RWPE1 (cell line): Measurements from ENCODE around the gene NLRP3.
A peak's percentile ranks its signal among the peaks of the same experiment; 100 is the strongest.

Experiments used
- CTCF ChIA-PET: fragments of 350-600 bp; sonication (Branson Sonifier 250); formaldehyde crosslinking; extraction: SDS; loops from one replicate; lab custom pipeline; 2021; lab: Yijun Ruan, JAX
- POLR2A ChIA-PET: fragments of 400-600 bp; formaldehyde crosslinking; extraction: SDS; loops from one replicate; lab custom pipeline; 2020; ENCODE audit warnings: antibody characterized with exemption; ENCODE audit not compliant: low non-redundant PET; lab: Yijun Ruan, JAX
- DNase-seq: peaks from one replicate; pipeline ENCODE4 v3.0.0; 2012; ENCODE audit warnings: low spot score
- H3K27ac ChIP-seq: fragments of 450-650 bp; 2 replicates; pipeline ENCODE4 v1.5.1; 2017
- TF ChIP-seq, protein P1 (sequence below): fragments of 450-650 bp; conservative IDR thresholded peaks from 2 replicates; pipeline ENCODE4 v1.5.1; 2017; ENCODE audit warnings: low read depth, mild to moderate bottlenecking

NLRP3 gene

DNA sequence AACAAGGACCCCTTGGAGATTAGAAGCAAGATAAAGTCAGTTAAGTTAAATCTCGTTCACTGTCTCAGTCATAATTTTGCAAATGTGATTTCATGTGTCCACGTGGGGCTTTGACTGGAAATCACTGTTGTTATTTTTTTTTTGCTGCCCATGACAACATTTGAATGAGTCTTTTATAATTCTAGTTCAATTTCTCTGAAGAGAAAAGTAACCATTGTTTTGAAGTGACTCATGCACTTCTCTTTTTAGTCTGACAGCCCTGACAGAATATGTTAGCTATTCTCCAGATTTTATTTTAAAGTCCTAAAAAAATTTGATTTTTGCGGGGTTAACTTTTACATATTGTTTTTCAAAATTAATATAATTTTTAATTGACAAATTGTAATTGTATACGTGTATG lies 30.7 kb upstream of the NLRP3 start:
- CTCF ChIA-PET: no interaction called here
- TF ChIP-seq, protein P1, sequence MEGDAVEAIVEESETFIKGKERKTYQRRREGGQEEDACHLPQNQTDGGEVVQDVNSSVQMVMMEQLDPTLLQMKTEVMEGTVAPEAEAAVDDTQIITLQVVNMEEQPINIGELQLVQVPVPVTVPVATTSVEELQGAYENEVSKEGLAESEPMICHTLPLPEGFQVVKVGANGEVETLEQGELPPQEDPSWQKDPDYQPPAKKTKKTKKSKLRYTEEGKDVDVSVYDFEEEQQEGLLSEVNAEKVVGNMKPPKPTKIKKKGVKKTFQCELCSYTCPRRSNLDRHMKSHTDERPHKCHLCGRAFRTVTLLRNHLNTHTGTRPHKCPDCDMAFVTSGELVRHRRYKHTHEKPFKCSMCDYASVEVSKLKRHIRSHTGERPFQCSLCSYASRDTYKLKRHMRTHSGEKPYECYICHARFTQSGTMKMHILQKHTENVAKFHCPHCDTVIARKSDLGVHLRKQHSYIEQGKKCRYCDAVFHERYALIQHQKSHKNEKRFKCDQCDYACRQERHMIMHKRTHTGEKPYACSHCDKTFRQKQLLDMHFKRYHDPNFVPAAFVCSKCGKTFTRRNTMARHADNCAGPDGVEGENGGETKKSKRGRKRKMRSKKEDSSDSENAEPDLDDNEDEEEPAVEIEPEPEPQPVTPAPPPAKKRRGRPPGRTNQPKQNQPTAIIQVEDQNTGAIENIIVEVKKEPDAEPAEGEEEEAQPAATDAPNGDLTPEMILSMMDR: no peak
- no peak overlapping the region for H3K27ac ChIP-seq

DNA sequence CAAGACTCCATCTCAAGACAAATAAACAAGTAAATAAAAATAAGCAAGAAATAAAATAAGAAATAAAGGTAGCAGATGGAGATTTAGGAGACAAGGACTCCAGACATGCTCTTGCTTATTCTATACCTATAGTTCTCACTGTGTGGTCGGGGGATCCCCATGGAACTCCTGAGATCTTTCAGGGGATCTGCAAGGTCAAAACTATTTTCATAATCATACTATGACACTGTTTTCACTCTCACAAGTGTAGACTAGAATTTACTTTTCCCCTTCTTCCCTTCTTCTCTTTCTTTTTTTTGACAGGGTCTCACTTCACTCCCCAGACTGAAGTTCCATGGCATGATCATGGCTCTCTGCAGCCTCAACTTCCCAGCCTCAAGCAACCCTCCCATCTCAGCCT lies 29.8 kb upstream of the NLRP3 start:
- no peak overlapping the region for H3K27ac ChIP-seq
- CTCF ChIA-PET: no interaction called here

More for the DNA sequence above, 30.7 kb upstream of the NLRP3 start:
- POLR2A ChIA-PET: no interaction called here
- DNase-seq: no peak

DNA sequence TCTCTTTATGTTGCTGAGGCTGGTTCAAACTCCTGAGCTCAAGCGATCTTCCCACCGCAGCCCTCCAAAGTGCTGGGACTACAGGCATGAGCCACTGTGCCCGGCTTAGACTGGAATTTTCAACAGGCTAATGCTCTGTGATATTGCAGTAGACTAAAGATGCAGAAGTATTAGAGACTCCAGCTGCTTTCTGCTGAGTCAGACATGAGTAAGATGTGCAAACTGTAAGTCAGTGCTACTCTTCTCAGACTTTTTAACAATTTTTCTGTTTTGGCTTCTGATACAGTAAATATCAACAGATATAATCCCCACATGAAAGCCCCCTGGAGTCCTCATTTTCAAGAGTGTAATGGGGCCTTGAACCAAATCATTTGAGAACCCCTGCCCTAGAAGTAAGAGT lies 29.3 kb upstream of the NLRP3 start:
- ChIA-PET POLR2A (no interaction called here), CTCF (interaction anchor here (0.8 kb wide), 1 partner anchor 97 kb away, joined by 3 read pairs; no protein-coding TSS in a partner anchor)
- TF ChIP-seq, protein P1: no peak
- no peak overlapping the region for H3K27ac ChIP-seq
- no peak for DNase-seq

More for the DNA sequence above, 29.8 kb upstream of the NLRP3 start:
- DNase-seq: no peak
- POLR2A ChIA-PET: no interaction called here
- TF ChIP-seq, protein P1: no peak

DNA sequence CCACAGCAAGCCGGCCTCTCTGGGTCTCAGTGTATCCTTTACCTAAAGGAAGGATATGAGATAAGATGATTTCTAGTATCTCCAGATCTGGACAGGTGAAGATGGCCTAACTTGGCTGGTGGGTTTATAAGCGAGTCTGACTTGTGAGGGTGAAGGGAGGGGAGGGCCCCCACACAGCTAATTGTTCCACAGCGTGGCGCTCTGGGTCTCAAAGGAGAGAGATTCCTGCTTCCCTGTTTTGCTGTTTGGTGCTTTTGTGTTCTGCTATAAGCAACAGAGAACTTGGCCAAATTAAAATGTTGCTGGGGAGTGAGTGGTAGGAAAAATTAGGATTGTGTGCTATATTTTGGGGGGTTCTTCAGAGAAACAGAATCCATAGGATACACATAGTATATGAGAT lies 28.9 kb upstream of the NLRP3 start:
- no peak overlapping the region for H3K27ac ChIP-seq
- TF ChIP-seq, protein P1: no peak
- no peak for DNase-seq
- CTCF ChIA-PET: interaction anchor here (0.8 kb wide), 1 partner anchor 97 kb away, joined by 3 read pairs; no protein-coding TSS in a partner anchor
- POLR2A ChIA-PET: no interaction called here

DNA sequence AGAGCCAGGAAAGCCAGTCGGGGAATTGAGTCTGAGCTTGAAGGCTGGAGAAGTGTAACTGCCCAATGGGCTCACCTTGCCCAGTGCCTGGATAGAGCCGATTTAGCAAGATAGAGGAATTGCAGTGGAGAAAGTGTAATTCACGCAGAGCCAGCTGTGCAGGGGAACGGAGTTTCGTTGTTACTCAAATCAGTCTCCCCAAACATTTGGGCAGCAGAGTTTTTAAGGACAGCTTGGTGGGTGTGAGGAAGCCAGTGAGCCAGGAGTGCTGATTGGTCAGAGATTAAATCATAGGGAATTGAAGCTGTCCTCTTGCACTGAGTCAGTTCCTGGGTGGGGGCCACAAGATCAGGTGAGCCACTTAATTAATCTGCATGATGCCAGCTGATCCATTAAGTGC lies 28.4 kb upstream of the NLRP3 start:
- H3K27ac ChIP-seq: no peak overlapping the region
- TF ChIP-seq, protein P1: no peak
- POLR2A ChIA-PET: no interaction called here
- DNase-seq: no peak
- CTCF ChIA-PET: interaction anchor here (0.8 kb wide), 1 partner anchor 97 kb away, joined by 3 read pairs; no protein-coding TSS in a partner anchor

DNA sequence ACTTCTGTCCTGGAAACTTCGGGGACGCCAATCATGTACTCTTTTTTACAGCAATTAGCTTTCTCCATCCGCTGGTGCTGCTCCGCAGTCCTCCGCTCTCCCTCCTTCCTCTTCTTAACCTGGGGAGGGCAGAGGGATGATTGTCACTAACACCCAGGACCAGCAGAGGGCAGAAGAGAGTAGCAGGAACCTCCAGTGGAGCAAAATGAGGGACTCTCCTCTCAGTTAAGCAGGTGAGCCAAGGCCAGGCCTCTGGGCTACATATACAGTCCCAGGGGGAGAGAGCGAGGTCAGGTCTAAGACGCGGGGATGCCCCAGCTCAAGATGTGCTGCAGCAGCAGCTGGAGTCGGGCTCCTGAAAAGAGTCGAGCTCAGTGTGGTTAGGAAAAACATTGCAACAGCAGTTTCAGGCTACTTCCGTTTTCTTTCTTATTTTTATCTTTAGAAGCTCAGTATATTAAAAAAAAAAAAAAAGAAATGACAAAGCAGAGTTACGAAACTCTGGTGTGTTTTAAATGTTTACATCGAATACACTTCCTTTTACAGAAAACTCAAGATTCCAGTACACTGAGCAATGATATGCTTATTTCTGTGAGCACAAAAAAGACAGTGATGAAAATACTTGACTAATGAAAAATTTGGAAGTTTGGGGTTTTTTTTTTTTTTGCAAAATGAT lies 25.7 kb upstream of the NLRP3 start:
- POLR2A ChIA-PET: no interaction called here
- DNase-seq: peak; percentile 85
- TF ChIP-seq, protein P1: peak; percentile 82
- no peak overlapping the region for H3K27ac ChIP-seq
- CTCF ChIA-PET: interaction anchor here (0.5 to 2.5 kb wide), 17 partner anchors 10 to 1418 kb away, joined by 3 to 29 read pairs (median 4); no protein-coding TSS in a partner anchor
